ENCODE measurements around the gene MAML3.

DNA sequence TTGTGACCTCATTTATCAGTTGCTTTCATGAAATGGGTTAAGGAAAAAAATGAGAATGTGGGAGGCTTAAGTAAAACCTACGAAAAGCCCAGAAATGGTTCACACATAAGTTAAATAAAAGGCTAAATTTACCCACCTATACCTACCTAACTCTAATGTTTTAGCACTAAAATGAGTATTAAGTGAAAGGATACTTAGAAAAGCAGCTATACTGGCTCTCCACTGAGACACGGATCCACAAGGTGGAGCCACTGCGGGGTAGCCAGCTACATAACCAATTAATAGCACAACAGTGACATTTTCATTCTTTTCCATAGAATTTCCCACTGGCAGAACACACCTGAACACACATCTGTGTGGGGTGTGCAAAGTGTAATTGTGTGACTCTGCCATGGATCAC is 101.9 kb downstream of the MAML3 start:
- TF ChIP-seq POLR2AphosphoS5 (IDR thresholded peaks at IDR 0.05; ENCODE audit: low read depth, low read length) (no peak), POLR2A (IDR thresholded peaks at IDR 0.05; ENCODE audit: low read depth, low read length) (no peak), SPI1 (IDR thresholded peaks at IDR 0.05; ENCODE audit: low read depth, low read length) (no peak), POU2F2 (IDR thresholded peaks at IDR 0.05; ENCODE audit: low read depth, low read length) (no peak)

All from GM12891 (cell line).